RWPE2 (cell line): ENCODE data around the gene NDUFA13.
A peak's percentile ranks its signal among the peaks of the same experiment; 100 is the strongest.

Experiments
- ATAC-seq: fragments of 200-7000 bp; cut with Tn5 transposase; 3 replicates; pipeline ENCODE4 v1.9.1; 2021; ENCODE audit warnings: low read depth
- DNase-seq: peaks from one replicate; pipeline ENCODE4 v3.0.0-alpha.2; 2020; ENCODE audit warnings: low spot score
- H3K27ac ChIP-seq: fragments of 450-650 bp; 2 replicates; pipeline ENCODE4 v1.5.1; 2017; ENCODE audit warnings: mild to moderate bottlenecking; ENCODE audit not compliant: poor library complexity, severe bottlenecking
- H3K27me3 ChIP-seq: fragments of 250-450 bp; sonication (Bioruptor Pico); 2 replicates; pipeline ENCODE4 v1.5.1; 2021; ENCODE audit warnings: mild to moderate bottlenecking, moderate library complexity; ENCODE audit not compliant: insufficient read depth, poor library complexity, severe bottlenecking
- H3K36me3 ChIP-seq: fragments of 250-450 bp; sonication (Bioruptor Pico); 2 replicates; pipeline ENCODE4 v1.5.1; 2020; ENCODE audit warnings: low read depth, mild to moderate bottlenecking, moderate library complexity
- H3K4me1 ChIP-seq: fragments of 250-450 bp; sonication (Bioruptor Pico); 2 replicates; pipeline ENCODE4 v1.5.1; 2021; ENCODE audit warnings: mild to moderate bottlenecking, moderate library complexity; ENCODE audit not compliant: insufficient read depth, poor library complexity, severe bottlenecking
- H3K4me3 ChIP-seq: fragments of 250-450 bp; sonication (Bioruptor Pico); 2 replicates; pipeline ENCODE4 v1.5.1; 2021; ENCODE audit warnings: mild to moderate bottlenecking, moderate library complexity; ENCODE audit not compliant: severe bottlenecking
- H3K9me3 ChIP-seq: fragments of 250-450 bp; sonication (Bioruptor Pico); 2 replicates; pipeline ENCODE4 v1.5.1; 2021; ENCODE audit warnings: mild to moderate bottlenecking, moderate library complexity; ENCODE audit not compliant: severe bottlenecking
- TF ChIP-seq, protein P1 (sequence below): fragments of 450-650 bp; IDR thresholded peaks from one replicate; pipeline ENCODE4 v1.5.1; 2017; ENCODE audit warnings: mild to moderate bottlenecking, moderate library complexity; ENCODE audit not compliant: poor library complexity, severe bottlenecking

NDUFA13 gene

DNA sequence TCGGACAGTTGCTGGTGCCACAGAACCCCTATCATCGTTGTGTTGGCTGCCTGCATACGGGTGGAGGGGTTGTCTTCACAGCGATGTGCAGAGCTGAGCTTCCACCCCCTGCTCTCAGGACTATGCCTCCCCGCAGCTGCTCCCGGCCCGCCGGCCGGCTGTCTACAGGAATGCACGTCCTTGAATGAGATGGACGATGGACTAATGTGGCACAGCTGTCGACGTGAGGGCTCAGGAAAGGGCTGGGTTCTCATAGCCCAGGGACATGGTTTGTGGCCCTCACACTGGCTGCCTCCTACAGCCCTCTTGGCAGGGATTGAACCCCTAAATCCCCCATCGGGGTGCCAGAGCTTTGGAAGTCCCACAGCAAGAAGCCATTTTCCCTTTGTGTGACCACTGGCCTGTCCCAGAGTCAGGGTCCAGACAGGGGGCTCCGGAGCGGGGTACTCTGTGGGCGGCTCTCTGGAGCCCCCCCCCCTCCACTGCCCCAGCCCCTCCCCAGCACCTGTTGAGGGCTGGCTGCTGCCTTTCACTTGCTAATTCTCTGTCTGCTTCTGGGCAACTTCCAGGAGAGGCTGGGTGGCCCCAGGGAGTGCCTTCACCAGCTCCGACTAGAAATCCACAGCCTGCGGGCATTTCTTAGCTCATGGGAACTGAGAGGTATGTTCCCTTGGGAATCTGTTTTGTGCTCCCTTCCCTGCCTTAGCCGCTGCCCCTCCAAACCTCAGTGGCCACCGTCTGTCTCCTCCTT is 40.8 kb upstream of the NDUFA13 start:
- no peaks in the 10 kb centered on the region for H3K4me1 ChIP-seq
- ATAC-seq, result no peak
- no peak overlapping the region for H3K27ac ChIP-seq
- H3K4me3 ChIP-seq, result no peak overlapping the region
- H3K36me3 ChIP-seq, result peaks cover 23% of the 10 kb centered on the region
- H3K27me3 ChIP-seq, result no peaks in the 10 kb centered on the region
- TF ChIP-seq, protein P1, sequence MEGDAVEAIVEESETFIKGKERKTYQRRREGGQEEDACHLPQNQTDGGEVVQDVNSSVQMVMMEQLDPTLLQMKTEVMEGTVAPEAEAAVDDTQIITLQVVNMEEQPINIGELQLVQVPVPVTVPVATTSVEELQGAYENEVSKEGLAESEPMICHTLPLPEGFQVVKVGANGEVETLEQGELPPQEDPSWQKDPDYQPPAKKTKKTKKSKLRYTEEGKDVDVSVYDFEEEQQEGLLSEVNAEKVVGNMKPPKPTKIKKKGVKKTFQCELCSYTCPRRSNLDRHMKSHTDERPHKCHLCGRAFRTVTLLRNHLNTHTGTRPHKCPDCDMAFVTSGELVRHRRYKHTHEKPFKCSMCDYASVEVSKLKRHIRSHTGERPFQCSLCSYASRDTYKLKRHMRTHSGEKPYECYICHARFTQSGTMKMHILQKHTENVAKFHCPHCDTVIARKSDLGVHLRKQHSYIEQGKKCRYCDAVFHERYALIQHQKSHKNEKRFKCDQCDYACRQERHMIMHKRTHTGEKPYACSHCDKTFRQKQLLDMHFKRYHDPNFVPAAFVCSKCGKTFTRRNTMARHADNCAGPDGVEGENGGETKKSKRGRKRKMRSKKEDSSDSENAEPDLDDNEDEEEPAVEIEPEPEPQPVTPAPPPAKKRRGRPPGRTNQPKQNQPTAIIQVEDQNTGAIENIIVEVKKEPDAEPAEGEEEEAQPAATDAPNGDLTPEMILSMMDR, result no peak
- no peaks in the 10 kb centered on the region for H3K9me3 ChIP-seq
- DNase-seq, result no peak

DNA sequence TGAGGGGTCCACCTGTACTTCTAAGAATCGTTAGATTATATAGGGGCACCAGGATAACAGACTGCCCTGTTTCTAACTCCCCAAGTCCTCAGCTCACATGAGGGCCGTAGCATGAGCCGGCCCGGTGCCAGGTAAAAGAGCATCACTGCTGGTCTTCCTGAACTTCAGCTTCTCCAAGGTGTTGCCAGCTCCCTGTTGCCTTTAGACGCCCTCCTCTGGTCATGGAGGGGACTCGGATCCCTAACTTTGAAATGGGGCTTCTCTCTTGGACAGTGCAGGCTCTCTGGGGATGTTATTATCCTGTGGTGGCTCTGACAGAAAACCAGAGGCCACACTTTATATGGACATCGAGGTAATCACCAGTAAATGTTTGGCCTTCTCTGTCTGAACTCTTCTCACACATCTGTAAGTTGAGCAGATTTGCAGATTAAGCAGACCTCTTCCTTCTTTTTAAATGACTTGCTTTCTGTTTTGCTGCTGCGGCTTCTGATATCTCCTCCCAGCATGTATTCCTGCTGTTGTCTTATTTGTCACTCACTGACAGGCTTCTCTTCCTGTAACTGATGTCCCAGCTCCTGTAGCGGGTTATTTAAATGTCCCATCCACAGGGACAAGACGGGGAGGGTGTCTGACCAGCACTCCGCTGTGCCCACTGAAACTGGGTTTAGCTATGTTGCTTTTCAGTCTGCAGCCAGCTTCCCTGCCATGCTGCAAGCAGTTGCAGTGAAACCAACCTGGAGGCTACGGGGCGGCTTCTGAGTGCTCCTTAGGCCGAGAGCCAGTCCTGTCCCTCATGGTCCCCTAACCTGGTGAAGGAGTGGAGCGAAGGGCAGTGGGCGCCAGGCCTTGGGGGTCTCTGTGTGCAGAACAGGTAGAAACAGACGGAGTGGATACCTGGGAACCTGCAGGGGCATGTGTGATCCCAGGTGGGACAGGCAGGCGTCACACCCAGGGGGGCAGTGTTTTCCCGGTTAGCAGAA is 39.9 kb upstream of the NDUFA13 start:
- Histone ChIP-seq H3K9me3 (no peaks in the 10 kb centered on the region), H3K27ac (no peak overlapping the region), H3K4me1 (no peaks in the 10 kb centered on the region), H3K27me3 (no peaks in the 10 kb centered on the region), H3K36me3 (peaks cover 25% of the 10 kb centered on the region), H3K4me3 (no peak overlapping the region)
- ATAC-seq, result peak; percentile 56; the same call in 2 of the 3 replicates
- TF ChIP-seq, protein P1, result peak; percentile 27
- no peak for DNase-seq

DNA sequence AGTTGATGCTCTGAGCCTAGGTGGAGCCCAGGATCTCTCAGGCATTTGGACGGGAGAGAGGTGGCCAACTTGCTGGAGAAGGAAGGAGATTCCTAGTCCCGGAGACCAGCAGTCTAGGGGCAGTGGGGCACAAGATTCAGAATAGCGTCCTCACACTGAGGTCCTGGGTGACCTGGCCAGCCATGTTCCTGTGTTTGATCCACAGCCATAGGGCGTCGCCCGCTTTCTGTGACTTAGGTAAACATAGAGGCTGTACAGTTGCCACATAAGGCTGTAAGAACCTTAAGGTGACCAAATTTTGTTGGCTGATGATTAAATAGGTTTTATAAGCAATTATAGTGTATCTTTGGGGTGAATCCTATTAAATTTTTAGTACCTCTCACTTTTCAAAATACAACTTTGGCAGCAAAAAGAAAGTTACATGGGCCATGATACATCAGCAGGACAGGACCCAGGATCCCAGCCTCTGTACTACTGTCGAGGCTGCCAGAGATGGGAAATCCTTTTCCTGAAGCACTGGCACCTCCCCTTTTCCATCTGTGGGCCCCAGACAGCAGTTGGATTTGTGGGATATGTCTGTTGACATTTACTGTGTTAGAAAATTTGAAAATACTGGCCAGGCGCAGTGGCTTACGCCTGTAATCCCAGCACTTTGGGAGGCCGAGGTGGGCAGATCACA is 38.2 kb upstream of the NDUFA13 start:
- no peaks in the 10 kb centered on the region for H3K27me3 ChIP-seq
- TF ChIP-seq, protein P1, result no peak
- H3K27ac ChIP-seq, result no peak overlapping the region
- no peaks in the 10 kb centered on the region for H3K4me1 ChIP-seq
- peaks cover 25% of the 10 kb centered on the region for H3K36me3 ChIP-seq
- no peaks in the 10 kb centered on the region for H3K9me3 ChIP-seq
- DNase-seq (no peak), ATAC-seq (no peak)
- H3K4me3 ChIP-seq, result no peak overlapping the region

DNA sequence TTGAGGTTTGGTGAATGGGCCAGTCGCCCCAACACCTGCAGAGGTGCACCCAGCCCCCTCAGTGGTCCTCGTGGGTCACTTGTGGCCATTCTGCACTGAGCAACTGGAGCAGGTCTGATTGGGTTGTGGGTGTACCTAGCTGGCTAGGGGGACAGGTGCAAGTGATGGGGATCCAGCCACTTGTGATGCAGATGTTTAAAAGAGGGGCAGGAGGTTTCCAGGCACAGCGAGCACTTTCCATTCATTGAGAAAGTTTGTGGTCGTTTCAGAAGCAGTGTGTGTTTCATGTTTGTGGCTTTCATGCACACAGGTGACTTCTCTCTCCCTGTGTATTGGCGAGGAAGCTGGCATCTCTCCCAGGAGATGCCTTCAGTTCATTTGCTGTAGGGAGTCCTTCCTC is 35.3 kb upstream of the NDUFA13 start:
- Histone ChIP-seq H3K9me3 (no peaks in the 10 kb centered on the region), H3K27me3 (no peaks in the 10 kb centered on the region), H3K27ac (no peak overlapping the region), H3K36me3 (peaks cover 15% of the 10 kb centered on the region), H3K4me3 (no peak overlapping the region), H3K4me1 (peaks cover 9% of the 10 kb centered on the region)
- DNase-seq, result no peak
- no peak for ATAC-seq
- TF ChIP-seq, protein P1, result no peak
